HG02943 (cell line): ENCODE measurements around the gene MRPS6.

Experiments used
- ATAC-seq: cut with Tn5 transposase; IDR thresholded peaks from one replicate; pipeline ENCODE4 v1.9.1; 2021; ENCODE audit warnings: mild to moderate bottlenecking, low read depth, moderate library complexity; ENCODE audit not compliant: unreplicated experiment

The MRPS6 gene

GRCh38 chr21:34065027-34065426 is 8.4 kb upstream of the MRPS6 start:
- ATAC-seq: no peak

GRCh38 chr21:34071683-34072082 is 1.7 kb upstream of the MRPS6 start:
- no peak for ATAC-seq

GRCh38 chr21:34072145-34073031 is 990 bp upstream of the MRPS6 start:
- ATAC-seq: peak; percentile 10

- ATAC-seq: peak; percentile 49
Observed at GRCh38 chr21:34073749-34074282, 438 bp downstream of the MRPS6 start.

GRCh38 chr21:34074283-34075090 is 1.1 kb downstream of the MRPS6 start:
- no peak for ATAC-seq

GRCh38 chr21:34075091-34075425 is 1.7 kb downstream of the MRPS6 start:
- no peak for ATAC-seq

- ATAC-seq: no peak
Observed at GRCh38 chr21:34075760-34076660, 2.6 kb downstream of the MRPS6 start.

- no peak for ATAC-seq
Observed at GRCh38 chr21:34076835-34077234, 3.5 kb downstream of the MRPS6 start.

- ATAC-seq: no peak
Observed at GRCh38 chr21:34077888-34078287, 4.5 kb downstream of the MRPS6 start.

GRCh38 chr21:34078915-34079314 is 5.5 kb downstream of the MRPS6 start:
- no peak for ATAC-seq

- ATAC-seq: no peak
Observed at GRCh38 chr21:34080710-34081109, 7.3 kb downstream of the MRPS6 start.

- ATAC-seq: no peak
Observed at GRCh38 chr21:34082769-34083168, 9.4 kb downstream of the MRPS6 start.

GRCh38 chr21:34083357-34083756 is 10.0 kb downstream of the MRPS6 start:
- no peak for ATAC-seq

GRCh38 chr21:34085129-34085528 is 11.8 kb downstream of the MRPS6 start:
- no peak for ATAC-seq

- ATAC-seq: no peak
Observed at GRCh38 chr21:34086887-34087306, 13.5 kb downstream of the MRPS6 start.

- no peak for ATAC-seq
Observed at GRCh38 chr21:34088752-34089151, 15.4 kb downstream of the MRPS6 start.

GRCh38 chr21:34091032-34091431 is 17.7 kb downstream of the MRPS6 start:
- ATAC-seq: no peak

GRCh38 chr21:34091607-34092006 is 18.2 kb downstream of the MRPS6 start:
- ATAC-seq: no peak

GRCh38 chr21:34092262-34092921 is 19.0 kb downstream of the MRPS6 start:
- ATAC-seq: no peak

- ATAC-seq: no peak
Observed at GRCh38 chr21:34093083-34093482, 19.7 kb downstream of the MRPS6 start.
